NB4 (cell line): Measurements from ENCODE around the gene DDRGK1.

Experiments used
- CTCF ChIP-seq: IDR thresholded peaks from one replicate; pipeline ENCODE4 v1.5.1; 2012; ENCODE audit warnings: low read depth, low read length
- POLR2A ChIP-seq: IDR thresholded peaks from 2 replicates; pipeline ENCODE4 v1.6.1; 2011; ENCODE audit warnings: mild to moderate bottlenecking; ENCODE audit not compliant: insufficient read length; ENCODE audit errors: extremely low read depth

DNA sequence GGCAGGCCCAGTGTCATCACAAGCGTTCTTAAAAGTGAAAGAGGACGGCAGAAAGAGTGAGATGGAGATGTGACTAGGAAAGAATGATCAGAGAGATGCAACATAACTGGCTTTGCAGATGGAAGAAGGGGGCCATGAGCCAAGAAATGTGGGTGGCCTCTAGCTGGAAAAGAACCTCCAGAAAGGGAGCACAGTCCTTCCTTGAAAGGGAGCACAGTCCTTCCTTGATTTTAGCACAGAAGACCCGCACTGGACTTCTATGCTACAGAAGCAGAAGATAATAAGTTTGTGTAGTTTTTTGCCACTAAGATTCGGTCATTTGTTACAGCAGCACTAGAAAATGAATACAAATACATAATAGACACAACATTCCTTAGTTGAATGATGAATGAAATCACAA is 24.2 kb downstream of the DDRGK1 start:
- TF ChIP-seq CTCF = no peak
- TF ChIP-seq POLR2A = no peak
